Left ventricle myocardium inferior (tissue), 1 donor: ENCODE results near the gene ACSS1. TPM values are rescaled to one million over a fixed set of nuclear protein-coding genes. Genes with fewer than 3 reads are reported as not detected.

ENCODE experiments used
- DNase-seq: peaks from one replicate; pipeline ENCODE4 v3.0.0-alpha.2; 2020
- H3K27ac ChIP-seq: fragments of 200-600 bp; replicated peaks from 2 replicates; pipeline ENCODE4 v1.8.0; 2021
- H3K27me3 ChIP-seq: fragments of 200-600 bp; 2 replicates; pipeline ENCODE4 v1.8.0; 2021; ENCODE audit warnings: low read depth
- H3K36me3 ChIP-seq: fragments of 200-600 bp; 2 replicates; pipeline ENCODE4 v1.8.0; 2021
- H3K4me1 ChIP-seq: fragments of 200-600 bp; 2 replicates; pipeline ENCODE4 v1.8.0; 2021
- H3K4me3 ChIP-seq: fragments of 200-600 bp; 2 replicates; pipeline ENCODE4 v1.8.0; 2021; ENCODE audit warnings: mild to moderate bottlenecking, moderate library complexity
- H3K9me3 ChIP-seq: fragments of 200-600 bp; replicated peaks from 2 replicates; pipeline ENCODE4 v1.8.0; 2021
- CTCF ChIP-seq: fragments of 200-600 bp; IDR thresholded peaks from 2 replicates; pipeline ENCODE4 v1.8.0; 2021; ENCODE audit warnings: antibody characterized with exemption, mild to moderate bottlenecking, borderline replicate concordance
- intact Hi-C: fragments of 100-400 bp; cut with micrococcal nuclease; formaldehyde crosslinking; loops from one replicate; pipeline ENCODE4 v1.11.0; 2022
- total RNA-seq: library from RNA; stranded (reverse); fragmentation: NEBNext Ultra II Directional; extraction: Animal tissue kit (Norgen Biotek cat#: 25700); gene quantifications from one replicate; pipeline ENCODE4 v1.2.1, GENCODE V29; 2021
- donor health status: DM: no; HTN: yes; CAD: no; lungs with severe emphysema.

Gene ACSS1
- total RNA-seq, 1 donor from 2014 or later, result 159 TPM

- Histone ChIP-seq H3K4me3 (peak overlapping the region; percentile 29), H3K36me3 (peaks cover 21% of the 10 kb centered on the region), H3K27me3 (no peaks in the 10 kb centered on the region), H3K4me1 (peaks cover 98% of the 10 kb centered on the region), H3K9me3 (no peaks in the 10 kb centered on the region), H3K27ac (peak overlapping the region; percentile 98)
- no peak for DNase-seq
- intact Hi-C loops, result no loop called here
- no peak for TF ChIP-seq CTCF
These were observed 8.5 kb downstream of the ACSS1 start for GRCh38 chr20:25049261-25050060.

DNA sequence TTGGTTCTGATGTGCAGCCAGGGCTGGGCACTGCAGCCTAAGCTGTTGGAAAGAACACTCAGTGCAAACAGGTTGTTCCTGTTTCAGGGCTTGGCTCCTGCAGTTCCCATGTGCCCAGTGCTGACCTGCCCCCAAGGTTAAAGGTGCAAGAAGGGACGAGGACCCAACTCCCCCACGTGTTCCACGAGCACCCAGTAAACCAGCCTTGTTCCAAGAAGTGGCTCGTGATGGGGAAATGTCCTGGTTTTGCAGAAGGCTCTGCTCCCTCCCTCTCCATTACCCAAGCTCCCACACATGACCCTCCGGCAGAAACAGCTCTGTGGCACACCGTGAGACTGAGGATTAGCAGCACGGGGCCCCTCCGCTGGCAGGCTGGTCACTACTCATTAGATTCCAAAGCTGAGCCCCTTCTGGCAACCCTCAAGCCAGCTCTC lies 9.4 kb downstream of the ACSS1 start:
- H3K27me3 ChIP-seq, result no peaks in the 10 kb centered on the region
- H3K9me3 ChIP-seq, result no peaks in the 10 kb centered on the region
- TF ChIP-seq CTCF, result no peak
- H3K27ac ChIP-seq, result peak overlapping the region; percentile 98
- peaks cover 21% of the 10 kb centered on the region for H3K36me3 ChIP-seq
- intact Hi-C loops, result no loop called here
- peak overlapping the region; percentile 29 for H3K4me3 ChIP-seq
- DNase-seq, result no peak
- peaks cover 98% of the 10 kb centered on the region for H3K4me1 ChIP-seq

GRCh38 chr20:25047766-25048165 lies 10.2 kb downstream of the ACSS1 start:
- H3K9me3 ChIP-seq, result no peaks in the 10 kb centered on the region
- TF ChIP-seq CTCF, result no peak

DNA sequence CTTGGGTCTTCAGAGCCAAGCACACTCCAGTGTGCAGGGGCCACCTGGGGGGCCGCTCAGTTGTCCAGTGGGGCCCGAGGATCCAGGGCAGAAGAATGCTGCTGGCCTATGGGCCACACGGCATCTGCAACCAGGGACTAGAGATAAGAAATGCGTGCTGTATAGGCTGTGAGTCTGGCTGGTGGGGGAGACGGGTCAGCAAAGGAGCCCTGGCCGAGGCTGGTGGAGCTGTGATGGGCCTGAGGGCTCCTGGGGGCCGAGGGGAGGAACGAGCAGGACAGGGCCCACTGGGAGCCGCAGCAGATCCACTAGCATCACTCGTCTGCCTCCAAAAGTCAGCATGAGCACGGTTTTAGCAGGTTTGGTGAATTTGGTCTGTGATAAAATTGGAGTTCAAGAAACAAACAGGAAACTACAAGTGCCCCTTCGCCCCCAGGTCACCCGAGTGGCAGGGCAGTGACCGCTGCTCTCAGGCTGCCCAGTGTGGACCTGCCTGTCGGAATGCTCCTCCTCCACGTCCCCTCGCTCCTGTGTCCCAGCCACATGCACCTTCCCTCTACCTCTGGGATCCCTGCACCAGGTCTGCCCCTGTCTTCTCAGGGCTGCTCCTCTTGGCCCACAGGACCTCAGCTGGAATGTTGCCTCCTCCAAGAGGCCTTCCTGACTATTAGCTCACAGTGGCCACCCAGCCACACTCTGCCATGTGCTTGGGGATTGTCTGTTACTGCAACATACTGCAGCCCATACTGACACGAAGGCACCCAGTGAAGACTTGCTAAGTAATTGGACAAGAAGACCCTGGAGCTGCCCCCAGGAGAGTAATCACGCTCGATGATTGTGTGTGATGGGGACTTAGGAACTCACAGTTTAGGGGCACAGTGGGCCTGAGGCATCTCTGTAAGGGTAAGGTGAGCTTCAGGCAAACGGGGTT lies 10.9 kb downstream of the ACSS1 start:
- no peaks in the 10 kb centered on the region for H3K9me3 ChIP-seq
- H3K27ac ChIP-seq, result peak overlapping the region; percentile 98
- peaks cover 98% of the 10 kb centered on the region for H3K4me1 ChIP-seq
- no peak overlapping the region for H3K4me3 ChIP-seq
- DNase-seq, result no peak
- intact Hi-C loops, result no loop called here
- TF ChIP-seq CTCF, result no peak
- peaks cover 21% of the 10 kb centered on the region for H3K36me3 ChIP-seq
- H3K27me3 ChIP-seq, result no peaks in the 10 kb centered on the region

More at GRCh38 chr20:25047766-25048165, 10.2 kb downstream of the ACSS1 start:
- Histone ChIP-seq H3K4me1 (peaks cover 98% of the 10 kb centered on the region), H3K27ac (peak overlapping the region; percentile 98), H3K4me3 (no peak overlapping the region), H3K36me3 (peaks cover 21% of the 10 kb centered on the region), H3K27me3 (no peaks in the 10 kb centered on the region)
- no peak for DNase-seq
- intact Hi-C loops, result no loop called here

- Histone ChIP-seq H3K27me3 (no peaks in the 10 kb centered on the region), H3K36me3 (peaks cover 21% of the 10 kb centered on the region), H3K9me3 (no peaks in the 10 kb centered on the region), H3K4me1 (peaks cover 98% of the 10 kb centered on the region), H3K4me3 (no peak overlapping the region), H3K27ac (peak overlapping the region; percentile 98)
- intact Hi-C loops, result no loop called here
- peak; percentile 78 for DNase-seq
- no peak for TF ChIP-seq CTCF
These were observed 11.7 kb downstream of the ACSS1 start for GRCh38 chr20:25046181-25046641.
